HUDEP-2 (cell line): Measurements from ENCODE around the gene TRAPPC10.

Experiments
- DNase-seq, 76 experiments: peaks; one replicate each; lab custom pipeline; 2025; ENCODE audit not compliant: unreplicated experiment in 76 of 76; lab: John Stamatoyannopoulos, UW

The TRAPPC10 gene

DNA sequence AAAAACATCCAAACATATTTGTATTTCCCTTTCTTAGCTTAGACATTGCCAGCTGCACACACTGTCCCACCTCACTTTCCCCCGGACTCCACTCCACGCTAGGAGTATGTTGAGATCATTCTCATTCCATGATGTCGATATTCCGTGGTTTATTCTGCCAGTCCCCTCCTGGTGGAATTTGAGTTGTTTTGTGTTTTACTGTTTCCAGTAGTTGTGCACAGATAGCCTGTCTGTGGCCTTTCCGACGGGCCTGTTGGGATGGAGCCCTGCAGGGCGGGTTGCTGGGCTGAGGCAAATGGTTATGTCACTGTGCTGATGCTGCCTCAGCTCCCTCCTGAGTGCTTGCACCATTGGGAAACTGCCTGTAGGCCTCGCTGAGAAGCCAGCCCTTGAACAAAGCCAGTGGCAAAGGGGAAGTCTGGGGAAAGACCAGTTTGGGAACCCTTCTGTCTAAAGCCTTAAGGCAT is 12.8 kb downstream of the TRAPPC10 start:
- peak in 5 of 76 experiments; percentile 19 to 39 (median 29) for DNase-seq

DNA sequence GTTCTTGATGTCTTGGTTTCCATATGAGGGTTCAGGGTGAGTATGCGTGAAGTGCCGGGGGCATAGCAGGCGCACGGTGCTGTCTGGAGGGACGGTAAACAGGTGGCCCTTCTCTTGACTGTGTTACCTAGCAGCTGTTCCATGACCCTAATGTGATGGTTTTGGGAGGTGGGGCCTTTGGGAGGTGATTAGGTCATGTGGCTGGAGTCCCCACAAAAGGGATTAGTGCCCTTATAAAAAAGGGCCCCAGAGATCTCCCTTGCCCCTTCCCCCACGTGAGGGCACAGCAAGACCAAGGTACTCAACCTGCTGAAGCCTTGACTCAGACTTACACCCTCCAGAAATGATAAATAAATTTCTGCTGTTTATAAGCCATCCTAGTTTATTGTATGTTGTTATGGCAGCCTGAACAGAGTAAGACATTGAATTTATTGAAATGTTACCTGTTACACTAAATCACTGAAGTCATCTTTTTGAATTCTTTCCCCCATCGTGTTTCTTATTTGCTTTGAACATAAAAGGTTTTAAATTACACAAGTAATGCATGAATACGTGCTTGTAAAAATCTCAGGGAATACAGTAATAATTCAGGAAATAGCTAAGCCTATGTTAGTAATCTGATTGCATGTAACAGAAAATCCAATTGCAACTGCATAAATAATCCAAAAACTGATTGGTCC is 15.6 kb downstream of the TRAPPC10 start:
- DNase-seq = no peak

DNA sequence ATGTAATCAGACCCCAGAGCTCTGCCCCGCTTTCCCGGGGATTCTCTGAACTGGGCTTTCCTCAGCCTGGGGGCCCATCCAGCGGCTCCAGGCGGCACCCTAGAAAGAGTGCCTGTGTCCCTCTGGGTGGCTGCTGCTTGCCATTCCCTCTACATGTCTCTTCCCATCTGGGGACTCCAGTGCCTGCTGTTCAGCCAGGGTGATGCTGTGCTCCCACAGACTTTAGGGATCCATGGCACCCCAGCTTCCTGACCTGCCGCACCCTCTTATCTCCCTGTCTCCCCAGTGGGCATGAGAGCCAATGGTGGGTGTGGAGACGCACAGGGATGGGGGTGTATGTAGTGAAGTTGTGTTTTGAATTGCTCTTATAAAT is 16.2 kb downstream of the TRAPPC10 start:
- no peak for DNase-seq

DNA sequence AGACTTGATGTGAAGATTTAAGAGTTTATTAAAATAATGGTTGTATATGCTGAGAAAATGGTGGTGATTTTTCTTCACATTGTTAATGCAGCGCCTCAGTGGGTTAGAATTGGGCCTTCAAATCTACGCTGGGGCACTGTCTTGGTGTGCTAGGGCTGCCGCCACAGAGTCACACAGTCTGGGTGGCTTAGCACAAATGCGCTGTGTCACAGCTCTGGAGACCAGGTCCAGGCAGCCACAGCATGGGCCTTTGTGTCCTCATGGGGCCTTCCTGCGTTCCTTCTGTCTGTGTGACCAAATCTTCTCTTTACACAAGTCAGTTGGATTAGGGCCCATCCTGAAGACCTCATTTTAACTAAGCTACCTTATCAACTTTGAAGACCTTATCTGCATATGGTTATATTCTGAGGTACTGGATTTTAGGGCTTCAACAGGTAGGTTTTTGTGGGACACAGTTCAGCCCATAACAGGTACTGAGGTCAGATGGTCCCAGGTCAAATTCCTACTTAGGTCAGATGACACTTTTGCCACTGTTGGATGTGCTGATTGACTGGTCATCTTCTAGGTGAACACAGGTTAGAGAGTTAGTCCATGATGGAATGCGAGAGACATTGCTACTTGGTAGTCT is 17.5 kb downstream of the TRAPPC10 start:
- DNase-seq = no peak

DNA sequence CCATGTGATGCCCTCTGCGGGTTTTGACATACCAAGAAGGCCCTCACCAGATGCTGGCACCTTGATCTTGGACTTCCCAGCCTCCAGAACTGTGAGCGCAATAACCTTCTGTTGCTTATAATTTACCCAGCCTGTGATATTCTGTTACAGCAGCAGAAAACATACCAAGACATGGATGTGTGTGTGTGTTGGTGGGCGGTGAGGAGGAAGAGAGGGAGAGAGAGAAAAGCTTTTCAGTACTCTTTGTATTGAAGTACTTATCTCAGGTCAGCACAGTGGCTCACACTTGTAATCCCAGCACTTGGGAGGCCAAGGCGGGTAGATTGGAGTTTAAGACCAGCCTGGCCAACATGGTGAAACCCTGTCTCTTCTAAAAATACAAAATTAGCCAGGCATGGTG is 23.1 kb downstream of the TRAPPC10 start:
- DNase-seq = no peak

DNA sequence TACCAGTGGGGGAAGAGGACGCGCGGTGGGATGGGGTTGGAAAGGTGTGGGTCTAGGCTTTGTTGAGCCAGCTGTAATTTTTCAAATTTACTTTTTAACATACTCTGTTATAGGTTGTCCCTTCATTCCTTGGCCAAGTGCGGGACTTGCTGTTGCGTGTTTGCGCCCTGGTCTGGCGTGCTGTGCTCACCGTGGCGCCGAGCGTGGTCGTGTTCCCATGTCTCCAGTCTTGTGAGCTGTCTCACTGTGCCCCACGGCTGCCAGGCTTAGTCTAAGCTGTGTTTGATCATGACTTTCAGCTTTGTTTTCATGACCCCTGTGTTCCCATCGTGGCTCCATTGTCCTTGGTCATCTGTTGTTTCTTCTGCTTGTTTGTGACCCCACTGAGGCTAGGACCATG is 26.0 kb downstream of the TRAPPC10 start:
- no peak for DNase-seq

DNA sequence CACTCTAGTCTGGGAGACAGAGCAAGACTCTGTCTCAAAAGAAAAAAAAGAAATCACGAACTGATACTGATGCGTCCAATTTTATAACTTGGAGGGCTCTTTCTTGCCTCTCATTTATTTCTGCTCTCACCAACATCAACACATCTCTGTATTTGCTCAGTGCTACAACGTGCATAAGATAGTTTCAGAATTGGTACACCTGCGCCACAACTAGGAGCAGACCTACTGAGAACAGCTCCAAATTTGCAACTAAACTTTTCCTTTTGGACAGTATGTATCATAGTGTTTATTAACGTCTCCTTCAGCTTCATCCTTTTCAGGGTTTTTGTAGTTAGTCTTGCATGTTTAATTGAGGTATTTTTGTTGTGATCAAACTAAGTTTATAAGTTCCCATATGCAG is 27.7 kb downstream of the TRAPPC10 start:
- no peak for DNase-seq

DNA sequence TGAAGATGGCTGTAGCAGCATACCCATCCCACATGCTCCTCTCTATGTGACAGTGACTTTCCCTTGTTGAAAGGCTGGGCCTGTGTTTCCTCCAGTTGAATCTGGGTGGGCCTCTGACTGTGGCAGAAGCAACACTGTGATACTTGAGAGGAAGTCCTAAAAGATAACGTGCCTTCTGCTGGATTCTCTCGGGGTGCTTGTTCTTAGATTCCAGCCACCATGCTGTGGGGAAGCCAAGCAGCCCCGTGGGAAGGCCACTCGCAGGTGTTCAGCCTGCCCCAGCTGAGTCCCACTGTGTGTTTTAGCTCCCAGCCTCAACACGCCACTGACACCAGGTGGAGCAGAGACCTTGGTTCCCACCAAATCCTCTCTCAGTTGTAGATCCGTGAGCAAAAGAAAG is 31.5 kb downstream of the TRAPPC10 start:
- no peak for DNase-seq

DNA sequence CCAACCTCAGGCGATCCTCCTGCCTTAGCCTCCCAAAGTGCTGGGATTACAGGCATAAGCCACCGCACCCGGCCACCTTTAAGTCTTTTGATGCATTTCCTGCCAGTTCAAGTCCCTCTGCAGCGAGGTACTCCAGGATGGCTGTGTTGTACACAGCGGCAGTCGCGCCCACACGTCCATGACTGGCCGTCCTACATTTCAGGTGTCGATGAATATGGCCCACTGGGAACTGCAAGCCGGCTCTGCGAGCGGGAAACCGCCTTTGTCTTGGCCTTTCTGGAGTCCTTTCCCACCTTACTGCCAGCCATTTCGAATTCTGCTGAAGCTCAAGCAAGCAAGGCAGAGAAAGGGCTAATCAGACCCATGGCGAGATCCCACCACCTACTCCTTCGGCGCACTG is 34.6 kb downstream of the TRAPPC10 start:
- no peak for DNase-seq

DNA sequence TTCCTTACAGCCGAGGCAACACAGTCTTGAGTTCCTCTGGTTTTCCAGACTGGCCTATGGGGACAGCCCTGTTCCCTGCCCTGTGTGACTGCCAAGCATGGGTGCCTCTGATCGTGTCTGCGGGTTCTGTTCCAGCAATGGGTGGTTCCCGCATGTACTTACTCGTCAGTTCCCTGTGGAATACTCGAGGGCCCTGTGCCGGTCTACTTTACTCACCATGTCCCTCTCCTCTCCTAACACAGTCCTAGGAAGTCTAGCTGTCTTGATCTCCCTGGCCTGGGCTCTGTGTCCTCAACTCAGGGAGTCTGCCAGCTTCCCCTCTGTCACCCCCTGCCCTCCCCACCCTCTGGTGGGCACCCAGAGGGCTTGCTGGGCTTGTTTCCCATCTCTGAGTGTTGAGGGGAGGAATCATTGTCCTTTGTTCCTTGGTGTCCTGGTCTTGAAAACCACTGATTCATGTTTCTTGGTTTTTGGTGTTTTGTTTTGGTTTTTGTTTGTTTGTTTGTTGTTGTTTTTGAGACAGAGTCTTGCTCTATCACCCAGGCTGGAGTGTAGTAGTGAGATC is 36.0 kb downstream of the TRAPPC10 start:
- no peak for DNase-seq

DNA sequence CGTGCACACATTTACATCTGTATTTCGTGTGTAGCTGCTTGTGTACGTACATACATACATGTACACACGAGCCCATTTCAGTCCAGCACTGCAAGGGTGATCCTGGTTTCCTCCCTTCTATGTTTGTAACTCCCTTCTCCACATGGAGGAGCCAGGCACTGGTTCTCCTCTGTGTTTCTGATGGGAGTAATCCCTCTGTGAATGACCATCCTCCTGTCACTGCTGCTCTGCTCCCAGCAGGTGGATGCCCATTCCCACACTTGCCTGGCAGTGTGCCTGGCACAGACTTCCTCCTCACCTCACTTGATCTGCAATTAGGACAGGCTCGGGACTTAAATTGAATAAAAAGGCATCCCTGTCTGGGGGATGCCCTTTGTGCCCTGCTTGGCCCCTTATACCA is 37.1 kb downstream of the TRAPPC10 start:
- no peak for DNase-seq

DNA sequence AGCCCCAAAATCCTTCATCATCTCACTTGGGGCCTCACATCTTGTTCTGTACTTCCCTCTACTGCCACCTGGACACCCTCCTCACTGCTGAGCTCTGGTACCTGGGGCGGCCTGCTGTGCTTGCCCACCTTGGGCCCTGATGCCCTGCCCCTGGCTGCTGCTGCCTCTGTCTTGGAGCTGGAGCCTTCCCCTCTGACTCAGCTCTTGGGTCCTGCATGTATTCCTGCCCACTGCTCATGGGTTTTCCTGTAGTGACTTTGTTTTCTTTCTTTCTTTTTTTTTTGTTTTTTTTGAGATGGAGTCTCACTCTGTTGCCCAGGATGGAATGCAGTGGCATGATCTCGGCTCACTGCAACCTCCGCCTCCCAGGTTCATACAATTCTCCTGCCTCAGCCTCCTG is 37.5 kb downstream of the TRAPPC10 start:
- no peak for DNase-seq

DNA sequence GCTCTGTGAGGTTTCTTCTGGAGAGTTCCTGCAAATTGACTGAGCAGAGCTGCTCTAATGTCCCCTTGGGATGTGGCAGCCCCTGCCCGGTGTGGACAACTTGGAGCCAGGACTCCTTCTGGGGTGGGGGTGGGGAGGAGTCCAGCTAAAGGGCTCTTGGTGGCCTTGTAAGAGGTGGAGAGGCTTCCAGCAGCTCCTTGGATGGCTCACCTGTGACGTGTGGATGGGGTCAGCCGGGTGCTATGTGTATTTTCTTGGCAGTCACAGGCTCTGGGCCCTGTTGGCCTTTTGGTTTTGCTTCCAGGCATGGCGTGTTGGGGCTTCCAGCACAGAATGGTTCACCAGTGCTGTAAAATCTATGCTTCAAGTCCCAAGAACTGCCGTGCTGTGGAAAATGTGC is 38.2 kb downstream of the TRAPPC10 start:
- no peak for DNase-seq

DNA sequence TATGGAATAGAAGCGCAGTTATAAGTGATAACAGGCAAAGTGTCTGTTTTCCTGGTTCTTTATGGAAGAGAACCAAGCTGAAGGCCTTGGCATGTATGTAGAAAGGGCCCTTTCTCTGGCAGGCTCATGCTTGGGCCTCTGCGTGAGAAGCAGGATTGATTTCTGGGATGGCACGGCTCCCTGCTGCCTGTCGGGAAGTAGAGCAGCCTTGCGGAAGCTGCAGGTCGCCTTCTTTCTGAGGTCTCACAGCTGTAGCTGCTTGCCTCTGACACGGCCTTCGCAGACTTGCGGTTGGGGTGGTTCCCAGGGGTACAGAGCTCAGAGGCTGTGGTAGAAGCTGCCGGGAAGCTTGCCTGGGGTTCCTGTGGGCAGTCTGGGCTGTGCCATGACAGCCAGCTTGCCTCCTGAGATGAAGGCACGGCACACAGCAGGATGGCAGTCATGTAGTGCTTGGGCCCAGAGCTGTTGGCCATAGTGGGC is 39.4 kb downstream of the TRAPPC10 start:
- no peak for DNase-seq

DNA sequence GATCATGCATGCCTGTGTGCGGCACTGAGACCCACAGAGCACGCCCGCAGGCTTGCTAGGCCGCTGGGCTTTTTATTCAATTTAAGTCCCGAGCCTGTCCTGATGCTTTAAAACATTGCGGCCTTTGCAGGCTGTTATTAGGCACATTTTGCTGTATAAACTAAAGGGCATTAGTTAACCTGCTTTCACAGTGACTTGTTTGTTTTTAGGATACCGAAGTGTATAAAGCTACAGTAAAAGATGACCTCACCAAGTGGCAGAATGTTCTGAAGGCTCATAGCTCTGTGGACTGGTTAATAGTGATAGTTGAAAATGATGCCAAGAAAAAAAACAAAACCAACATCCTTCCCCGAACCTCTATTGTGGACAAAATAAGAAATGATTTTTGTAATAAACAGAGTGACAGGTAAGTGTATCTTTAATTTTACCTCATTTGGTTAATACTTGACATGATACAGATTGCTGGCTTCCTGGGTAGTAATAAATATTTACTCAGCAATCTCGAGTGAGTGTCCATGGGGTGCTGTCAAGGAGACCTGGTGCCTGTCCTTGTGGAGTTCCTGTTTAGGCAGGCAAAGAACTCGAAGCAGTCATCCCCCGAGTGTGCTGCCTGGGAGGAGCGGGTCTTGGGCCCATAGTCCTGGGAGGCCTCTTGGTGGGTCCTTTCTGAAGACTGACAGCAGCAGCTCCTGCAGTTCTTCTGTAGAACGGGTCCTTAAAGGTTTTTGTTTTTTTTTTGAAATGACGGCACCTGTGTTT is 40.1 kb downstream of the TRAPPC10 start:
- DNase-seq = no peak

DNA sequence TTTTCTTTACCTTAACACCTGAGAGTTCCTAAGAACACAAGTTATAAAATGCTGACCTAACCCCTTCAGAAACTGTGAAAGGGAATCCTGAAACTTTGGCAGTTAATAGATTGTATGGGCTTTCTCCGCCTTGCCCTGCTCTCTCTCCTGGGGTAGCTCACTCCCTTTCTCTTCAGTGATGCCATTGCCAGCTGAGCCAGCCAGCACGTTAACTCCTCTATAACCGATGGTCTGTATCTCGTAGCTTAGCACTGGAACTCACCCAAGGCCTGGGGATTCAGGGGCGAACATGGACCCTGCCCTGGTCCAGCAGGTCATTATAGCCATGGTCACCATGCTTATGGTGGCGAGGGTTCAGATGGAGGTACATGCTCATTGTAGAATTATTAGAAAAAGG is 40.7 kb downstream of the TRAPPC10 start:
- no peak for DNase-seq

DNA sequence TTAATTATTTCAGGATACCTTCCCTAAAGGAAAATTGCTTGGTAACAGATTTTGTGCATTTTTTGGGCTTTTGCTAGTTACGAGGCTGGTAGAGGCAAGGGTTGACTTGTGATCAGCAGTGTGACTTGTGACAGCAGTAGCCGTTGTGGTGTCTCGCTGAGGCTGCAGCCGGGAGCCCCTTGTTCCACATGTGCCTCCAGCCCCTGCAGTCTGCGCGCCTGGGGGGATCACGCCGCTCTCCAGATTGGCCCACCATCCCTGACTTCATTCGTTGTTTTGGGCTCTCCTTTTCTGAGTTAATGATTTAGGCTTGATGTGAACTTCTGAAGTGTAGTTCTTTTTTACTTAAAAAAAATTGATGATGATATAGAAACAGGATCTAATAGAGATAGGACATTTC is 41.5 kb downstream of the TRAPPC10 start:
- no peak for DNase-seq

DNA sequence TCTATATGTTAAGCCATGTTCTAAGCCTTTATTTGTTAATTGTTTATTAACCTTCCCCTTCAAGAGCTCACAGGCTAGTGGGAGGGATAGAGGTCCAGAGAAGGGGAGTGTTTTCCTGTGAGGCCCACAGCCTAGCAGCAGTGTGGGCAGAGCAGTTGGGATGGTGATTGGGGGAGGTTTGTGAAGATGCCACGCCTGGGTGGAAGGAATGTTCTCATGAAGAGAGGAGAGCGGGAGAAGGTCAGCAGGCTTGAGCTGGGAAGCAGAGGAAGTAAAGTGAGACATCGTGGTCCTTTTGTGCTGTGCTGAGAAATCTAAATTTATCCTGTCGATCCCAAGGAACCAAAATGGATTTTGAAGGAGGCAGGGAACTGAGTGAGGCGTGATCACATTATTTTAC is 42.6 kb downstream of the TRAPPC10 start:
- no peak for DNase-seq

DNA sequence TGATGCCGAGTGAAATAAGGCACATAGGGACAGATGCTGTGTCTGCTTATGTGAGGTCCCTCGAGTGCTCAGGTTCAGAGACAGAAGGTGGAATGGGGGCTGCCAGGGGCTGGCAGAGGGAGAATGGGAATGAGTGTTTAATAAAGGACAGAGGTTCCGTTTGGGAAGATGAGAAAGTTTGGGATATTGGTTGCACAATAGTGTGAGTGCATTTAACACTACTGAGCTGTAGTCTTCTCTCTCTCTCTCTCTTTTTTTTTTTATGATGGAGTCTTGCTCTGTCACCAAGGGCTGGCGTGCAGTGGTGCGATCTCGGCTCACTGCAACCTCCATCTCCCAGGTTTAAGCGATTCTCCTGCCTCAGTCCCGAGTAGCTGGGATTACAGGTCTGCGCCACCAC is 44.9 kb downstream of the TRAPPC10 start:
- DNase-seq = no peak

DNA sequence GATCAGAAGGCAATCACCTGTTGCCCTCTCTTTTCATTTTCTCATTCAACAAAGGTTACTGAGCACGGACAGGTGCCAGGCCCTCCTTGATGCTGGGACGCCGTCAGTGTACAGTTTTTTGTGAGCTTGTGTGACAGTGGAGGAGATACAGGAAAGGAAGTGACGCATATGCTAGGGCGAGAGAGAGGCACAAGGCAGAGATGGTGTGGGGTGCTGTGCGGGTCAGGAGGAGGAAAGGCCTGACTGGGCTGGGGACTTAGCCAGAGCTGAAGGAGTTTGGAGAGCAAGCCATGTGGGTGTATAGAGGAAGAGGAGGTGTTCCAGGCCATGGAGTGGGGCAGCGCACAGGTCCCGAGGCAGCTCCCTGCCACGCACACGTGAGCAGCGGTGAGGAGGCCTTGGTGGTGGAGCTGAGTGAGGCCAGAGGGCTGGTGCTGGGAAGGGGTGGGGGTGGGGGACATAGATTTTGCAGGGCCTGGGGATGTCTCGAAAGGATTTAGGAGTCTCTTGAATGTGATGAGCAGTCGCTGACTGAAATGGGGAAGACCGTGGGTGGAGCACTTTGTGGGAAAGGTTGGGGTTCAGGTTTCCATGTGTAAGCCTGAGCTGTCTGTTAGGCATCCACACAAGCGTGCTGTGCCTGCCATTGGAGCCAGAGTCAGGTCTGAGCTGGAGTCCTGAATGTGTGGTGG is 46.0 kb downstream of the TRAPPC10 start:
- DNase-seq = no peak

DNA sequence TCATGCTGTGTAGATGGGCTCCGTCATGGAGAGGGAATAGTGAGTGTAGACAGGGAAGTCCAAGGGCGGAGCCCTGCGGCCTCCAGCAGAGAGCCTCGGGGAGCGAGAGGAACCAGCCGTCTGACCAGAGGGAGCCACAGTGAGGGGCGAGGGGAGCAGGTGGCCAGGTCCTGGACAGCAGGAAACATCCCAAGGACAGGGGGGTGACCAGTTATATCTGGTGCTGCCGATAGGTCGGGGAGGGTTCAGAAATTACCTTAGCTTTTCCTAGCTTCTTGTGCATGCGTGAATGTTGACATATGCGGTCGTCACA is 46.5 kb downstream of the TRAPPC10 start:
- DNase-seq = no peak
